ENCODE measurements around the gene STX18.

DNA sequence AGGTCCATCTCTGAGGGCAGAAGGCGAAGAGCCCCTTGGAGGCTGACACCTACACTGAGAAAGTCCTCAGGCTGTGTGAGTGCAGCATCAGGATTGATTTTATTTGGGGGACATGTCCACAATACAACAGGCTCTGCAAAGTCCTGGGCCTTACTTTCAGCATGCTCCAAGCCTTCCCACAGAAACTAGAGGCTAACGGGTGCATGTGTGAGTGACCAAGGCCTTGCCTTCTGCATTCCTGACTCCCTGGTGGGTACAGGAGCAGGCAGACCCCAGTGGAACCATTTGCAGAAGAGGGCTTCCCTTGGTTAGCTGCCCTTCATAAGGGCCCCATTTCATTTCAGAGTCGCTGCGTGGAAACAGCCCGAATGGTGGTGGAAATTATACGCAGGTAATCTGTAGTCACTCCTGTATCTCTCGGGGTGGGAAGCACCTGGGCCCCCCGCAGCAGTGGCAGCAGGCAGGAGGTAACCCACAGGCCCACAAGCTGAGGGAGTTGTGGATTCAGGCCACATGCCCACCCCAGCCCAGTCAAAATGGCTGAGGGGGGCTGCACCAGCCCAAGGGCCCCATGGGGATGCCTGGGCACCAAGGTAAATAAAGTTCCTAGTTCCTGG is 117.2 kb downstream of the STX18 start:
- TF ChIP-seq ZSCAN29 (IDR thresholded peaks at IDR 0.05) (no peak), GATAD2B (conservative IDR thresholded peaks at IDR 0.05; ENCODE audit: low read depth) (no peak), EZH2 (IDR thresholded peaks at IDR 0.05; ENCODE audit: borderline replicate concordance, control insufficient read depth, low read depth, low read length) (no peak), POLR2AphosphoS5 (IDR thresholded peaks at IDR 0.05; ENCODE audit: low read length) (no peak), HDGF (IDR thresholded peaks at IDR 0.05) (no peak), MEF2A (IDR thresholded peaks at IDR 0.05; ENCODE audit: insufficient read depth, low read depth, low read length) (no peak), ZBTB40 (IDR thresholded peaks at IDR 0.05; ENCODE audit: borderline replicate concordance) (no peak), BRCA1 (IDR thresholded peaks at IDR 0.05; ENCODE audit: low read depth, low read length) (no peak)
- TF ChIP-seq, protein P1, sequence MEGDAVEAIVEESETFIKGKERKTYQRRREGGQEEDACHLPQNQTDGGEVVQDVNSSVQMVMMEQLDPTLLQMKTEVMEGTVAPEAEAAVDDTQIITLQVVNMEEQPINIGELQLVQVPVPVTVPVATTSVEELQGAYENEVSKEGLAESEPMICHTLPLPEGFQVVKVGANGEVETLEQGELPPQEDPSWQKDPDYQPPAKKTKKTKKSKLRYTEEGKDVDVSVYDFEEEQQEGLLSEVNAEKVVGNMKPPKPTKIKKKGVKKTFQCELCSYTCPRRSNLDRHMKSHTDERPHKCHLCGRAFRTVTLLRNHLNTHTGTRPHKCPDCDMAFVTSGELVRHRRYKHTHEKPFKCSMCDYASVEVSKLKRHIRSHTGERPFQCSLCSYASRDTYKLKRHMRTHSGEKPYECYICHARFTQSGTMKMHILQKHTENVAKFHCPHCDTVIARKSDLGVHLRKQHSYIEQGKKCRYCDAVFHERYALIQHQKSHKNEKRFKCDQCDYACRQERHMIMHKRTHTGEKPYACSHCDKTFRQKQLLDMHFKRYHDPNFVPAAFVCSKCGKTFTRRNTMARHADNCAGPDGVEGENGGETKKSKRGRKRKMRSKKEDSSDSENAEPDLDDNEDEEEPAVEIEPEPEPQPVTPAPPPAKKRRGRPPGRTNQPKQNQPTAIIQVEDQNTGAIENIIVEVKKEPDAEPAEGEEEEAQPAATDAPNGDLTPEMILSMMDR (IDR thresholded peaks at IDR 0.05 in 2 of 3, conservative IDR thresholded peaks at IDR 0.05 in 1 of 3; ENCODE audit: control insufficient read depth in 2 of 3, extremely low read depth in 1 of 3, insufficient read depth in 1 of 3, low read depth in 3 of 3, low read length in 3 of 3), result no peak
- TF ChIP-seq, protein P2, sequence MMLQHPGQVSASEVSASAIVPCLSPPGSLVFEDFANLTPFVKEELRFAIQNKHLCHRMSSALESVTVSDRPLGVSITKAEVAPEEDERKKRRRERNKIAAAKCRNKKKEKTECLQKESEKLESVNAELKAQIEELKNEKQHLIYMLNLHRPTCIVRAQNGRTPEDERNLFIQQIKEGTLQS (IDR thresholded peaks at IDR 0.05; ENCODE audit: borderline replicate concordance, extremely low read depth, low read depth, low read length), result no peak
- TF ChIP-seq, protein P3, sequence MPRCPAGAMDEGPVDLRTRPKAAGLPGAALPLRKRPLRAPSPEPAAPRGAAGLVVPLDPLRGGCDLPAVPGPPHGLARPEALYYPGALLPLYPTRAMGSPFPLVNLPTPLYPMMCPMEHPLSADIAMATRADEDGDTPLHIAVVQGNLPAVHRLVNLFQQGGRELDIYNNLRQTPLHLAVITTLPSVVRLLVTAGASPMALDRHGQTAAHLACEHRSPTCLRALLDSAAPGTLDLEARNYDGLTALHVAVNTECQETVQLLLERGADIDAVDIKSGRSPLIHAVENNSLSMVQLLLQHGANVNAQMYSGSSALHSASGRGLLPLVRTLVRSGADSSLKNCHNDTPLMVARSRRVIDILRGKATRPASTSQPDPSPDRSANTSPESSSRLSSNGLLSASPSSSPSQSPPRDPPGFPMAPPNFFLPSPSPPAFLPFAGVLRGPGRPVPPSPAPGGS (IDR thresholded peaks at IDR 0.05; ENCODE audit: borderline replicate concordance, insufficient read depth, low read depth, low read length, poor library complexity, severe bottlenecking), result no peak
